HG03457 (cell line): Measurements from ENCODE around the gene SPARCL1.

Source experiments
- ATAC-seq: cut with Tn5 transposase; IDR thresholded peaks from one replicate; pipeline ENCODE4 v1.9.1; 2021; ENCODE audit warnings: moderate number of reproducible peaks; ENCODE audit not compliant: unreplicated experiment

Gene SPARCL1

GRCh38 chr4:87541521-87541920, 12.3 kb upstream of the SPARCL1 start:
- ATAC-seq, result no peak

- no peak for ATAC-seq
These were observed 11.2 kb upstream of the SPARCL1 start for GRCh38 chr4:87540146-87541058.

- ATAC-seq, result no peak
These were observed 3.7 kb upstream of the SPARCL1 start for GRCh38 chr4:87532907-87533306.

- no peak for ATAC-seq
These were observed 2.9 kb upstream of the SPARCL1 start for GRCh38 chr4:87532109-87532508.

GRCh38 chr4:87531621-87532020, 2.4 kb upstream of the SPARCL1 start:
- ATAC-seq, result no peak

- ATAC-seq, result no peak
These were observed 1.7 kb upstream of the SPARCL1 start for GRCh38 chr4:87530868-87531267.

GRCh38 chr4:87530229-87530628, 1.1 kb upstream of the SPARCL1 start:
- no peak for ATAC-seq

- ATAC-seq, result no peak
These were observed 1.6 kb downstream of the SPARCL1 start for GRCh38 chr4:87527431-87528220.

GRCh38 chr4:87525636-87526295, 3.4 kb downstream of the SPARCL1 start:
- ATAC-seq, result no peak

GRCh38 chr4:87524456-87524855, 4.7 kb downstream of the SPARCL1 start:
- no peak for ATAC-seq

- ATAC-seq, result no peak
These were observed 5.9 kb downstream of the SPARCL1 start for GRCh38 chr4:87523307-87523706.

- ATAC-seq, result no peak
These were observed 7.3 kb downstream of the SPARCL1 start for GRCh38 chr4:87521757-87522374.

GRCh38 chr4:87521319-87521718, 7.9 kb downstream of the SPARCL1 start:
- ATAC-seq, result no peak

GRCh38 chr4:87517621-87518020, 11.6 kb downstream of the SPARCL1 start:
- ATAC-seq, result no peak

GRCh38 chr4:87516683-87517082, 12.5 kb downstream of the SPARCL1 start:
- ATAC-seq, result no peak

- ATAC-seq, result no peak
These were observed 16.8 kb downstream of the SPARCL1 start for GRCh38 chr4:87512400-87512799.

- no peak for ATAC-seq
These were observed 17.7 kb downstream of the SPARCL1 start for GRCh38 chr4:87511500-87511899.

GRCh38 chr4:87510747-87511146, 18.4 kb downstream of the SPARCL1 start:
- ATAC-seq, result no peak

GRCh38 chr4:87506974-87507701, 22.0 kb downstream of the SPARCL1 start:
- no peak for ATAC-seq

GRCh38 chr4:87505862-87506261, 23.3 kb downstream of the SPARCL1 start:
- no peak for ATAC-seq
